Mammary epithelial cell (primary cell): ENCODE data around the gene COBL.

Experiments
- CTCF ChIP-seq, 2 donors: IDR thresholded peaks in 1 of 2; conservative IDR thresholded peaks in 1 of 2; 2 replicates each; pipeline ENCODE4 v1.5.1; 2011 to 2012; ENCODE audit warnings: inconsistent platforms in 2 of 2, low read length in 2 of 2, mild to moderate bottlenecking in 2 of 2, control low read depth in 1 of 2, low read depth in 1 of 2; ENCODE audit not compliant: insufficient read depth in 1 of 2; ENCODE audit errors: extremely low read depth in 1 of 2
- EZH2 ChIP-seq: IDR thresholded peaks from 2 replicates; pipeline ENCODE4 v1.6.1; 2012; ENCODE audit warnings: low read length, inconsistent platforms, borderline replicate concordance

- TF ChIP-seq CTCF (conservative IDR thresholded peaks at IDR 0.05 in 1 of 2, IDR thresholded peaks at IDR 0.05 in 1 of 2; ENCODE audit: extremely low read depth in 1 of 2, insufficient read depth in 1 of 2, low read depth in 1 of 2, low read length in 2 of 2) (no peak), EZH2 (no peak)
Observed at GRCh38 chr7:51019891-51020870, 296.4 kb downstream of the COBL start.
